ENCODE data around the gene TBX21.
A peak's percentile ranks its signal among the peaks of the same experiment; 100 is the strongest.

Gene TBX21

DNA sequence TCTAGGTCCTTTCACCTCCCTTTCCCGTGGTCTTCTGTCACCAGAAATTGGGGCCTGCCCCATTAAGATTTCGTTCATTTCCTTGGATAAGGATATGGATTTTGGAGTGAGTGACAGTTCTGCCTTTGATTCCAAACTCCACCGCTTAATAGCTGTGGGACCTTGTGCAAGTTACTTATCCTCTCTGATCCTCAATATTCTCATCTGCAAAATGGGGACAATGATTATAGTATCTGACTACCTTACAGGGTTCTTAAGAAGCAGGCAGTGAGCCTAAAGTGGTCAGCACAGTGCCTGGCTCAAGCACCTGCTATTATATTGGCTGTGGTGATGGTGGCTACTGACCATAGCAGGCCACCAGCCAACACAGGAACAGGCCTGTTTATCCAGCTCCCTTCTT is 23.4 kb upstream of the TBX21 start:
- no peak overlapping the region for H3K4me3 ChIP-seq (ENCODE audit: low read depth, low read length)
- no peak for DNase-seq (ENCODE audit: low read depth)

- H3K4me3 ChIP-seq (ENCODE audit: low read depth, low read length), result no peak overlapping the region
Observed at GRCh38 chr17:47711366-47712099, 21.5 kb upstream of the TBX21 start.

GRCh38 chr17:47712330-47713023 is 20.6 kb upstream of the TBX21 start:
- H3K4me3 ChIP-seq (ENCODE audit: low read depth, low read length), result no peak overlapping the region
- no peak for DNase-seq (ENCODE audit: low read depth)

More at GRCh38 chr17:47711366-47712099, 21.5 kb upstream of the TBX21 start:
- DNase-seq (ENCODE audit: low read depth), result no peak

DNA sequence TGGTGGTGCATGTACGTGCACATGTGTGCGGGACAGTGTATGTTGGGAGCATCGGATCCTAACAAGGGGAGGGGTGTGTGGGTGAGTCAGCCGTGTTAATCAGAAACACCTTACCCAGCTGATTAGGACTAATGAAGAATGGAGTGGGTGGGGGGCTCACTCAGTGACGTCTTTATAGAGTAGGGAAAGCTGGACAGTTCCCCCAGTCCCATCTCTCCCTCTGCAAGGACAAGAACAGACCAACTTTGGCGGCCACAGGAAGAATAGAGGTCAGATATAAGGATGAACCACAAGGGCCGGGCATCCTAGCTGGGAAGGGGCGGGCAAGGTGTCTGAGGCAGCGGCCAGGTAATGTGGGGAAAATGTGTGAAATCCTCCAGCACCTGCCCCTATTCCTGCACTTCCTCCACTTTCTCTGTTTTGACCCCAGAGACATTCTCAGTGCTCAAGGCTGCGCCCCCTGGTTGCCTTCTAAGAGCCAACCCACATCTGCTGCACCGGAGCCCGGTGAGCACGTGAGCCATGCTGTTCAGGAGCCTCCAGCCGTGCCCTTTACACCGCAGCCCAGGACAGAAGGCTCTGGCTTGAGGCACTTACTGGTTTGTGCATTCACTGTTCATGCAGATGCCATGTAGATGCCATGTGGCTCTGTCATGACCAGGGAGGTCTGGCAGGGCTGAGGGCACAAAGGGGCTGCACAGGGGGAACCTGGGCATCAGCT is 18.9 kb upstream of the TBX21 start:
- no peak for DNase-seq (ENCODE audit: low read depth)
- no peak overlapping the region for H3K4me3 ChIP-seq (ENCODE audit: low read depth, low read length)

DNA sequence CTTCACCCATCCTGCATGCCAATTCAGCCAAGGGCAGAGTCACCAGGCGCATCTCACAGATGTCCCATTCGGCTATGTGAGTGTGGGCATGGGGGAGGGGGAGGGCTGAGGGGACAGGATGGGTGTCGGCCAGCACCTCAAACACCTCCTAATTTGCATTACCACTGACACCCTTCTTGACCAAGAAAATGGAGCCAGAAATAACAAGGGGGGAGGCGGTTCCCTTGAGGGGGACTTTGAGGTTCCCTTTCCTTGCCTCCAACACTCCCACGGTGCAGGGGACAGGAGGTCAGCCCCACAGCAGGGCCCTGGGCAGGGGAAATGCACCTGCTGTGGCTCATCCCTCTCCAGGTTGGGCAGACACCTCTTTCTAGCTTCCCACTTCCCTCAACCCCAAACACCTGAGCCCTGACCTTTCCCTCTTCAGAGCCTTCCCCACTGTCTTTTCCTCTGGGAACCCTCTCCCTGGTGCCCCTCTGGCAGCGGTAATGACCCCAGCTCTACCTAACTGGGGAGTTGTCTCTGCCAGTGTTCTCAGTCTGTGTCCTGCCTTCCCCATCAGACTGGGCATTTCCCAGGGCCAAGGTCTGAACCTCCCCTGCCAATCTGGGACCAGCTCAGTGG is 18.2 kb upstream of the TBX21 start:
- H3K4me3 ChIP-seq (ENCODE audit: low read depth, low read length), result no peak overlapping the region

GRCh38 chr17:47715669-47716325 is 17.2 kb upstream of the TBX21 start:
- H3K4me3 ChIP-seq (ENCODE audit: low read depth, low read length), result no peak overlapping the region
- no peak for DNase-seq (ENCODE audit: low read depth)

More for the DNA sequence above, 18.2 kb upstream of the TBX21 start:
- no peak for DNase-seq (ENCODE audit: low read depth)

GRCh38 chr17:47716375-47716774 is 16.7 kb upstream of the TBX21 start:
- DNase-seq (ENCODE audit: low read depth), result no peak
- H3K4me3 ChIP-seq (ENCODE audit: low read depth, low read length), result no peak overlapping the region

DNA sequence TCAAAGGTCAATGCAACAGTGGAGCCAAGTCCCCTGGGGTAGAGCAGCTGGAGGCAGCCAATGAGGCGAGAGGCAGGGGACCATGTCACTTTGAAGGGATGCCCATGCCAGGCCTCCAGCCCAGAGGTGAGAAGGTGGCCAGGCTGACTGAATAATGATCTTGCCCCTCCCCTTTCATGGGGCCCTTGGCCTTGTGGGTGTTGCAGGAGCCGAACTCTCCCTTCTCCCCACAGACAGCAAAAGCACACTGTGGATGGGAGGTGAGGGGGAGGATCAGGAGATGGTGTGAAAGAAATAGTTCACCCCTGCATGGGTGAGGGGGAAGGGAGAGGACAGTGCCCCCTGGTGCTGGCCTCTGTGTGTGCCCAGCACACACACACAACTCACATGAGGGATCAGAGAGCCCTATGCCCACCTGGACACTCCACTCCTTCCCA is 15.8 kb upstream of the TBX21 start:
- no peak overlapping the region for H3K4me3 ChIP-seq (ENCODE audit: low read depth, low read length)
- no peak for DNase-seq (ENCODE audit: low read depth)

DNA sequence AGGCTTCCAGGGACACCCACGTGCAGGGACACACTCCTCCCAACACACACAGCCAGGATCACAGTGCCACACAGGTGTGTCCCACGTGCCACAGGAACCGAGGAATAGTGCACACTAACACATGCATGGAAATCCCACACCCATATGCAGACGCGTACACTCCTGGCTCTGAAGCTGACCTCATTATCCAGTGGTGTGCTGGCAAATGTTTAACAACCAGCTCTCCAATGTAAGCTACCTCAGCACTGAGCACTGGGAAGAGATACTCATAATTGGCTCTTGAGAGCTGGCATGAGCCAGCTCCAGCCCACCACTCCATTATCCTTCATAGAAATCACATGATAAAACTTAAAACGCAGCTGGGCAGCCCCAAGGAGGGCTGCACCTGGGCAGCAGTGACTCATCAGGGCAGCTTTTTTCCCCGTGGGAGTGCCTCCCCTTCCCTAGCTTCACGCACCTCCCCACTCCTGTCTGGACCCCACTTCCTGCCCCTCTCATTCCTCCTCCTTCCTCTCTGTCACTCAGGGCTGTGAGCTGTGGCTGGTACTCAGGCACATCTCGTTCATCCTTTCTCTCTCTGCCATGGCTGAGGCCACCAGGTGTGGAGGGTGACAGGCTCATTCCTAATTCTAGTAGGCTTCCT is 14.9 kb upstream of the TBX21 start:
- no peak overlapping the region for H3K4me3 ChIP-seq (ENCODE audit: low read depth, low read length)
- no peak for DNase-seq (ENCODE audit: low read depth)

DNA sequence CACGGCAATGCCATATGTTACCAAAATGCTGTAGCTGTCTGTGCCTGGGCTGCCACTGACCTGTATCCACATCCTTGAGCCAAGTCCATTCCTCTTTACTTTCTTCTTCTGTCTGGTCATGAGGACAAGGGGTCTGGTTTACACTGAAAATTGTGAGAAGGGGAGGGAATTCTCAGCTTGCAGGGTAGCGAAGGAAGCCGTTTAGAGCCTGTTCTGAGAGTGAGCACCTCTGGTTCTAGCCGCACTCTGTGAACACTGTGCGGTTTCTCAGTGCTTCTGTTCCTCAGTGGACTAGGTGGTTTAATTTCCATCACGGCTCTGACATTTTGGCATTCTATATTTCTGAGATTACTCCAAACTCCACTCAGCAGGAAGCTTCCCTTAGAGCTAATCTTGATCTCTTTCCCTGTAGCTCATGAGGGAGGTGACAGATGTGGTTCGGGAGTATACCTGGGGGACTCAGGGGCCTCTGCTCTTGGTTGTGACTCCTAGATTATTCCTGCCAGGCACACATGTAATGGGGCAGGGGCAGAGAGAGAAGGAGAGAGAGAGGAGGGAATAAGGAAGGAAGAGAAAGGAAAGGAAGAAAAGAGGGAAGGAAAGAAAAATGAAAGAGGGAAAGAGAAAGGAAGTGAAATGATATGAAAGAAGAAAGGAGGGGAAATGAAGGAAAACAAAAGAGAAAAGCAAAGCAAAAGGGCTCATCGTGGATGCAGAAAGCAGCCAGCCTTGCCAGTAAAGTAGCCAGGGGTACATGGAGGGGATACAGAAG is 14.2 kb upstream of the TBX21 start:
- no peak for DNase-seq (ENCODE audit: low read depth)
- no peak overlapping the region for H3K4me3 ChIP-seq (ENCODE audit: low read depth, low read length)

DNA sequence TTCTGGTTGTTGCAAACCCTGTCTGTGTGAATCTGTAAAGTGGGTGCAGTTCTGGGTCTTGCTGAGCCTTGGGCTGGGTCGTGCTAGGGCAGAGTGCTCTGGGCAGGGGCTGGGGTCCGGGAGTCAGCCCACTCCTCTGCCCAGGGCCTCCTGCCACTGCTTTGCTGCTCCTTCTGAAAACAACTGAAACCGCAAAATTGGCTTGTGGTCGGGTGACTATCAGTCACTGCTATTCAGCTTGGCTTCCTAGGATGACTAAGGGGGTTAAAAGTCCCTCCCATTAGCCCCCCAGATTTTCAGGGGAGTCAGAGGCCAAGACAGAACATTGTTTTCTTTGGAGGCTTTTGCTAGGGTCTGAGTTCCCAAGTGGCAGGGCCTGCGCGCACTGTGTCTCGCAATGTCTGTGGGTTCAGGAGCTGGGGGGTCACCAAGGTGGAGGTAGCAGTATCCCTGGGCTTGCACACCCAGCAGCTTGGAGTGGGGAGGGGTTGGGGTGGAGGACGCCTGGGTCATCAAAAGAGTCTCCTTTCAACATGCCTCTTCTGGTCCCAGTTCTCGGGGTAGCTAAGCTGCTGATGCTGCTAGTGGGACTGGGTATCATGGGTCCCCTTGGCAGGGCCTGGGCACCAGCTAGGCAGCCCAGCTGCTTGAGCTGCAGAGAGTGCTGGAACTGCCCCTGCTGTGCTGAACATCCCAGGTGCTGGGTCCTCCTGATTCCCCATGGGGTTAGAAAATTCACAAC is 13.5 kb upstream of the TBX21 start:
- DNase-seq (ENCODE audit: low read depth), result peak; percentile 46
- H3K4me3 ChIP-seq (ENCODE audit: low read depth, low read length), result no peak overlapping the region

DNA sequence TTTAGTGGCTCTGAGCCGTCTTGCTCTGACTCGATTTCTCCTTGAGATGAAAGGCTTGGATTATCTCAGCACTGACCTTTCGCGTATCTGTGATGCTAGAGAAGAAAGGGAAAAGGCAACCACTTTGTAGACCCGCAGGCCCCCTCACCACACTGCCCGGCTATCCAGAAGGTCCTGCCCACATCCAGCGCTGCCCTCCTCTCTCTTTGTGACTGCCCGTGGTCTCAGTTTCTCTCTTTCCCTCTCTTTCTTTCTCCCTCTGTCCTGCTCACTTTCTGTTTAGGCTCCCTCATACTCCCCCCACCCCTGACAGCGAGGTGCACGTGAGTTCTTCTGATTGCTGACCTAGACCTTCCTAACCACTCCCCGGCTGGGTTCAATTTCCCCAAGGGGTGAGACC is 12.8 kb upstream of the TBX21 start:
- no peak for DNase-seq (ENCODE audit: low read depth)
- H3K4me3 ChIP-seq (ENCODE audit: low read depth, low read length), result no peak overlapping the region

DNA sequence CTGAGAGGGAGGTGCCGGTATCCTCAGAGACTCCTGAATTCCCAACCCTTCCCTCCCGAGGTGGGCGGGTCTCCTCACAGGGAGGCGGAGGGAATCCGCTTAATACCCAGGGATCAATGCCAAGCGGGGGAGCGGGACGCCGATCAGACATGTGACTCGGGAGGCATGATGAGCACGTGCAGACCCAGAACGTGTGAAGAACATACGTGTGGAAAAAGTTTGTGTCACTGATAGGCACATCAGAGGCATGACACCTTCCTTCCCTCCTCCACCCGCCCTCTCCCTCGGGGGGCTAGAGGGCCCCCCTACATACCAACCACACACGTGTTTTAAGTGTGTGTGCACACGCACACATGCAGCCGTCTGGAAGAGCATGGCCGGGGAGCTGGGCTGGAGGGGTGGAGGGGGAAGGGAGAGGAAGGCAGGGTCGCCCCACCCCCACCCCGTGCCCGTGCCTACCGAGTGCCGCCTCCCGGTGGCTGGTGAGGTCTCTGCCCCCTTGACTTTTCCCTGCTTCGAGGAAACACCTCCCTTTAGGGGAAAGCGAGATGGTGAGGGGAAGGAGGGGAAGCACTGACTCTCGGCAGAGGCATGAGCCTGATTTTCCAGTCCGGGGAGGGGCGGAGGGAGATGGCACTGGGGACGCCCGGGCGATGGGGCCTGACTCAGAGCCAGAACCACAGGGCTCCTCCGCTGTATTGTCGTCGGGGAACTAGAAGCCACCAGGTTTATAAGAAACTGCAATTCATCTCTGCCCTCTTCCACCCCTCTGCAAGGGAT is 12.1 kb upstream of the TBX21 start:
- DNase-seq (ENCODE audit: low read depth), result no peak
- no peak overlapping the region for H3K4me3 ChIP-seq (ENCODE audit: low read depth, low read length)

GRCh38 chr17:47721725-47722124 is 11.3 kb upstream of the TBX21 start:
- H3K4me3 ChIP-seq (ENCODE audit: low read depth, low read length), result no peak overlapping the region
- no peak for DNase-seq (ENCODE audit: low read depth)

GRCh38 chr17:47724705-47725104 is 8.3 kb upstream of the TBX21 start:
- DNase-seq (ENCODE audit: low read depth), result no peak
- H3K4me3 ChIP-seq (ENCODE audit: low read depth, low read length), result no peak overlapping the region

GRCh38 chr17:47725446-47726111 is 7.5 kb upstream of the TBX21 start:
- DNase-seq (ENCODE audit: low read depth), result no peak
- no peak overlapping the region for H3K4me3 ChIP-seq (ENCODE audit: low read depth, low read length)

Measured in skeletal muscle cell (primary cell).